Colonic mucosa (tissue), 4 donors: ENCODE data around the gene ATP10A. TPM values are rescaled to one million over a fixed set of nuclear protein-coding genes. Genes with fewer than 3 reads are reported as not detected.

ENCODE experiments used
- DNase-seq: peaks from one replicate; pipeline ENCODE4 v3.0.0-alpha.2; 2020
- H3K27ac ChIP-seq: fragments of 200-600 bp; one replicate; pipeline ENCODE4 v1.8.0; 2021
- H3K27me3 ChIP-seq: fragments of 200-600 bp; one replicate; pipeline ENCODE4 v1.8.0; 2021
- H3K36me3 ChIP-seq: fragments of 200-600 bp; one replicate; pipeline ENCODE4 v1.8.0; 2021
- H3K4me1 ChIP-seq: fragments of 200-600 bp; one replicate; pipeline ENCODE4 v1.8.0; 2021; ENCODE audit warnings: mild to moderate bottlenecking
- H3K4me3 ChIP-seq: fragments of 200-600 bp; one replicate; pipeline ENCODE4 v1.8.0; 2021
- H3K9ac ChIP-seq, 2 donors: one replicate each; pipeline ENCODE4 v1.7.0; 2013; ENCODE audit warnings: control low read depth in 2 of 2, low read depth in 2 of 2, low read length in 2 of 2
- H3K9me3 ChIP-seq: fragments of 200-600 bp; one replicate; pipeline ENCODE4 v1.8.0; 2021
- intact Hi-C: fragments of 100-400 bp; cut with DNase I; formaldehyde crosslinking; loops from one replicate; pipeline ENCODE4 v1.14.1; 2022
- total RNA-seq, 2 donors: library from RNA; stranded (reverse); fragmentation: NEBNext Ultra II Directional in 1 of 2; extraction: Animal tissue kit (Norgen Biotek cat#: 25700) in 1 of 2; gene quantifications; one replicate each; pipeline ENCODE4 v1.2.1, GENCODE V29; 2021
- TF ChIP-seq, protein P1 (sequence below): fragments of 200-600 bp; IDR thresholded peaks from one replicate; pipeline ENCODE4 v1.8.0; 2022; ENCODE audit warnings: antibody characterized with exemption, mild to moderate bottlenecking
- donor health status: healthy.
- donor health status: DM: no; HTN: no; CAD: no.
- donor health status: DM: no; HTN: no; CAD: no.

The ATP10A gene
- total RNA-seq, 2 donors from 2014 or later = 0.89 to 1.0 TPM

DNA sequence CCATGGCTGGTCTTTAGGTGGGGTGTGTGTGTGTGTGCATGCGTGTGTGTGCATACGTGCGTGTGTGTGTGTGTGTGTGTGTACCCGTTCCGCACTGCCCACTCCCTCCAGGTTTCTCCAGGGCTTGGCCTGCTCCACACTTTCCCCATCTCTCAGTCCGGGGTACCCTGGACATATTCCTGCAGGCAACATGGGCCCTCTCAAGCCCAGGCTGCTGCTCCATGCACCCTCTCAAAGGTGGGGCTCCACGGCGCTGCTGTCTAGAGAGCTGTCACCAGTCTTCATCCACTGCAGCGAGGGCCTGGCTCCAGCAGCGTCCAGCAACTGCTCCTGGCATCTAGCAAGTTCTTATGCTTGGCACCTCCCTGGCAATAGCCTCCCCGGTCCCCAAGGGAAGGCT is 86.1 kb downstream of the ATP10A start:
- DNase-seq = no peak
- Histone ChIP-seq H3K27ac (no peak overlapping the region), H3K4me1 (no peaks in the 10 kb centered on the region), H3K36me3 (no peaks in the 10 kb centered on the region), H3K4me3 (no peak overlapping the region), H3K9ac (no peak overlapping the region), H3K27me3 (no peaks in the 10 kb centered on the region), H3K9me3 (no peaks in the 10 kb centered on the region)
- intact Hi-C loops = no loop called here
- TF ChIP-seq, protein P1, sequence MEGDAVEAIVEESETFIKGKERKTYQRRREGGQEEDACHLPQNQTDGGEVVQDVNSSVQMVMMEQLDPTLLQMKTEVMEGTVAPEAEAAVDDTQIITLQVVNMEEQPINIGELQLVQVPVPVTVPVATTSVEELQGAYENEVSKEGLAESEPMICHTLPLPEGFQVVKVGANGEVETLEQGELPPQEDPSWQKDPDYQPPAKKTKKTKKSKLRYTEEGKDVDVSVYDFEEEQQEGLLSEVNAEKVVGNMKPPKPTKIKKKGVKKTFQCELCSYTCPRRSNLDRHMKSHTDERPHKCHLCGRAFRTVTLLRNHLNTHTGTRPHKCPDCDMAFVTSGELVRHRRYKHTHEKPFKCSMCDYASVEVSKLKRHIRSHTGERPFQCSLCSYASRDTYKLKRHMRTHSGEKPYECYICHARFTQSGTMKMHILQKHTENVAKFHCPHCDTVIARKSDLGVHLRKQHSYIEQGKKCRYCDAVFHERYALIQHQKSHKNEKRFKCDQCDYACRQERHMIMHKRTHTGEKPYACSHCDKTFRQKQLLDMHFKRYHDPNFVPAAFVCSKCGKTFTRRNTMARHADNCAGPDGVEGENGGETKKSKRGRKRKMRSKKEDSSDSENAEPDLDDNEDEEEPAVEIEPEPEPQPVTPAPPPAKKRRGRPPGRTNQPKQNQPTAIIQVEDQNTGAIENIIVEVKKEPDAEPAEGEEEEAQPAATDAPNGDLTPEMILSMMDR = no peak

DNA sequence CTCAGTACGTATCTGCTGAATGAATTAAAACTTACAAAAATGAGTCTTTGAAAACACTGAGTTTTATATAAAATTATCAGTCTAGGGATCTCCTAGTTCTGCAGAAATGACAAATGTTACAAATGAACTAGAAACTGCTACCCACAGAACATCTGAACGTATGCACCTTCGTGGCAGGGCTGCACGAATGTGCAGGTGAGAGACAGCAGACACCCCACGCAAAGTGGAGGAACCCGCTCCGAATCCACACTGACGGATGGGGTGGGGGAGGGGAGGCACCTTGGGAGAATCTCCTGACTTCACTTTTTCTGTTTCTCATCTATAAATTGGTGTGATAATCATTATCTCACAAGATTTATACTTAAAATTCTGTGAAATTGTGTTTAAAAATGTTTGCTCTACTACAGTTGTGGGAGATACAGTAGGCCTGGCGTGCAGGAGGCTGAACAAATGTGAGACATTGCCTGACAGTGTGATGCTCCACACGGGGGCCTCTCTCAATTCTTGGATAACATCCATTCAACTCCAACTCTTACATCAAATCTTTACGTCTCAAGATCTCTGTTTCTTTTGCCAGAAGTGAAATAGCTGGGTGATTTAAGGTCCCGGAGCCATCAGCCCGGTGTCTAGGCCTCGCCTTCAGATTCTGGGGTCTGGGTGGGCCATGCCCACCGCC is 86.9 kb downstream of the ATP10A start:
- DNase-seq = peak; percentile 16
- H3K27me3 ChIP-seq = no peaks in the 10 kb centered on the region
- intact Hi-C loops = no loop called here
- no peak overlapping the region for H3K27ac ChIP-seq
- no peak overlapping the region for H3K9ac ChIP-seq
- H3K36me3 ChIP-seq = no peaks in the 10 kb centered on the region
- TF ChIP-seq, protein P1 = no peak
- H3K4me1 ChIP-seq = no peaks in the 10 kb centered on the region
- H3K4me3 ChIP-seq = no peak overlapping the region
- H3K9me3 ChIP-seq = no peaks in the 10 kb centered on the region

DNA sequence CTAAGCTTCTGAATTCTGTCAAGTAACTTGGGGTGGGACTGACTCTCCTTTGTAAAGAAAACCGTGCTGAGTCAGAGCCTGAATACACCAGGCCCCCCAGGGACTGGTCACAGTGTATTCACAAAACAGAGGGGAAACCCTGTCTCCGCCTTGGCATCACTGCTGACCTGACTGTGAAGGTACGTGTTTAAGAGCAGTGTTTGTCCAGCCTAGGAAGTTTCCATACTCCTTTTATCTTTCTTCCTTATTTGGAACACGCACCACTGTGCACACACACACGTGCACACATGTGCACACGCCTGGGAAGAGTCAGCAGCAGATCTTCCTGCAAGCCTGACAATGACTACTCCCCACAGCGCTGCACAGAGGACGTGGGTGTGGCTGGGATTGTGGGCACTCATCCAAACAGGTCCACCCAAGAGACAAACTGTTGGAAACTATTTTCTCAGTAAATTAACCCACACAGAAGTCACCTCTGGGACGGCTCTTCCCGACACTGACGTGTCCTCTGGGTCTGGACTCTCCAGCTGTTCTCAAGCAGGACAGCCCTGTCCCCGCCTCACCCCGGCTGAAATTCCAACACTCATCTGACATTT is 87.7 kb downstream of the ATP10A start:
- Histone ChIP-seq H3K36me3 (no peaks in the 10 kb centered on the region), H3K9me3 (no peaks in the 10 kb centered on the region), H3K4me1 (no peaks in the 10 kb centered on the region), H3K27me3 (no peaks in the 10 kb centered on the region), H3K4me3 (no peak overlapping the region), H3K9ac (no peak overlapping the region), H3K27ac (no peak overlapping the region)
- intact Hi-C loops = no loop called here
- no peak for DNase-seq
- TF ChIP-seq, protein P1 = no peak

DNA sequence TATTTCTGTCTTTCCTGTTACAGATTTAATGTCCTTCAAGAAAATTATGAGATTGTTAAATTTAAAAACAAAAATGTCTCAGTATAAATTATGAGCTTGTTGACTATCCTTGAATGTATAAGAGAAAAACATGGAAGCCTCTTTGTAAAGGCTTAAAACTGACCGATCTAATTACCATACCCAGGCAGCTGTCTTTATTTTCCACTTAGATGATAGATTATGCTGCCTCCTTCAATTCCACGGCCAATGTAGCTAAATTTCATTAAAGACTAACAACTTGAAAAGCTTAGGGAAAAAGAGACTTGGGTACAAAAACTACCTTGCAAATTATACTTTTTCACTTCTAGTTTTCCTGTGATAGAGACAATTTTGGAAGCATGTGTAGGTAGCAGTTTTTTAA is 88.3 kb downstream of the ATP10A start:
- Histone ChIP-seq H3K27me3 (no peaks in the 10 kb centered on the region), H3K9me3 (no peaks in the 10 kb centered on the region), H3K27ac (no peak overlapping the region), H3K4me3 (no peak overlapping the region), H3K4me1 (no peaks in the 10 kb centered on the region), H3K9ac (no peak overlapping the region), H3K36me3 (no peaks in the 10 kb centered on the region)
- intact Hi-C loops = no loop called here
- DNase-seq = no peak
- TF ChIP-seq, protein P1 = no peak

DNA sequence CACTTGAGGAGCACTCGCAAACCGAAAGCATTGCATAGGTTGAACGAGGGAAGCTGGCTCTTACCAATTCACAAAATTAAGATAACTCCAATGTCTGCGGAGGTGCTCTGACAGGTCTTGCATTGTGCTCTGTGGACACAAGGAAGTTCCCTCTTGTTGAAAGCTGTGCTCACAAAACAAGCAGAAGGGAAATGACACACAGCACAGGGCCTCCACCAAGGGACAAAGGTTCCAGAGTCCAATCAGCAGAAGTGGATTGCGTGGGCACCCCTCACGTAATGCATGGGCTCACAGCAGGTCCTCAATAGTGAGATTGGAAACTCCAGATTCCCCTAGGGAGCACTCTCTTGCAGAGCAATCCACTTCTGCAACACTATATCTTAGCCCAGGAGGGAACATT is 89.9 kb downstream of the ATP10A start:
- H3K9me3 ChIP-seq = no peaks in the 10 kb centered on the region
- no peak overlapping the region for H3K9ac ChIP-seq
- H3K27me3 ChIP-seq = no peaks in the 10 kb centered on the region
- intact Hi-C loops = no loop called here
- no peak for DNase-seq
- H3K4me1 ChIP-seq = no peaks in the 10 kb centered on the region
- H3K27ac ChIP-seq = no peak overlapping the region
- TF ChIP-seq, protein P1 = no peak
- no peak overlapping the region for H3K4me3 ChIP-seq
- H3K36me3 ChIP-seq = no peaks in the 10 kb centered on the region
